ENCODE data around the gene TFPI.

The TFPI gene

DNA sequence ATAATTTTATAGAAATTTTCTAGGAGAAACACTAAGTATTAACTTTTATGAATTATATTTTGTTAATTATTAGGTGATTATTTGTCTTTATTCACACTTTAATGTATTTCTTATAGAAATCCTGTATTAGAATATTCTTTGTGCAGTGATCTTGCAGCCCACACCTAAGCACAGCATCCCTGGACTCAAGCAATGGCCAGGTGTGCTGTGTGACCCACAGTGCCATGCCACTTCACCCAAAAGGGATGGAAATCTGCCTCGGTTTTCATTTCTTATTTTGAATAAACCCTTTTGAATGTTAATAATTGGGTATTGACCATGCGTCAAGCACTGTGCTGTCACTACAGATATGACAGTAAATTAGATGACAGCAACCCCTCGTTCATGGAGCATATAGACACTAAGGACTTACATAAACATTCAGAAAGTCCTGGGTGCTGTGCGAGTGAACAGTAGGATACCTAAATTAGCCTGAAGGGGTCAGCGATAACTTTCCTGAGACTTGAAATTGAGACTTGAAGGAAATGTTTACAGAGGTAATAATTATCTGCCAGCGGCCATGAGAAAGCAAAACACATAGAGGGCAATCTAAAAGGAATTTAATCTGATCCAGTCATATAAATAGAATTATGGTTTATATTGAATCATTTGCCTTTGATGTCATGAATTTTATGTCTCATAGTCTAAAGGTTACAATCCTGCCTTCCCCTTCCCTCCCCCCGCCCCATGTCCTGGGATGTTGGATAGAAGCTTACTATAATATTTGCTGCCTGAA is 53.5 kb downstream of the TFPI start:
- Histone ChIP-seq H3K79me2 (ENCODE audit: insufficient read depth, low read depth) (no peaks in the 10 kb centered on the region), H2AFZ (ENCODE audit: low read depth) (no peak overlapping the region), H3K36me3 (ENCODE audit: insufficient read depth) (no peaks in the 10 kb centered on the region), H4K20me1 (ENCODE audit: insufficient read depth) (no peaks in the 10 kb centered on the region), H3K4me1 (ENCODE audit: low read depth, poor library complexity, severe bottlenecking) (peaks cover 3% of the 10 kb centered on the region), H3K27ac (no peak overlapping the region), H3K4me3 (IDR thresholded peaks at IDR 0.05; ENCODE audit: insufficient read depth, low read depth, low read length) (no peak overlapping the region), H3K9ac (no peak overlapping the region), H3K27me3 (ENCODE audit: insufficient read depth, low read depth) (no peaks in the 10 kb centered on the region), H3K4me2 (no peak overlapping the region)
- TF ChIP-seq, protein P1, sequence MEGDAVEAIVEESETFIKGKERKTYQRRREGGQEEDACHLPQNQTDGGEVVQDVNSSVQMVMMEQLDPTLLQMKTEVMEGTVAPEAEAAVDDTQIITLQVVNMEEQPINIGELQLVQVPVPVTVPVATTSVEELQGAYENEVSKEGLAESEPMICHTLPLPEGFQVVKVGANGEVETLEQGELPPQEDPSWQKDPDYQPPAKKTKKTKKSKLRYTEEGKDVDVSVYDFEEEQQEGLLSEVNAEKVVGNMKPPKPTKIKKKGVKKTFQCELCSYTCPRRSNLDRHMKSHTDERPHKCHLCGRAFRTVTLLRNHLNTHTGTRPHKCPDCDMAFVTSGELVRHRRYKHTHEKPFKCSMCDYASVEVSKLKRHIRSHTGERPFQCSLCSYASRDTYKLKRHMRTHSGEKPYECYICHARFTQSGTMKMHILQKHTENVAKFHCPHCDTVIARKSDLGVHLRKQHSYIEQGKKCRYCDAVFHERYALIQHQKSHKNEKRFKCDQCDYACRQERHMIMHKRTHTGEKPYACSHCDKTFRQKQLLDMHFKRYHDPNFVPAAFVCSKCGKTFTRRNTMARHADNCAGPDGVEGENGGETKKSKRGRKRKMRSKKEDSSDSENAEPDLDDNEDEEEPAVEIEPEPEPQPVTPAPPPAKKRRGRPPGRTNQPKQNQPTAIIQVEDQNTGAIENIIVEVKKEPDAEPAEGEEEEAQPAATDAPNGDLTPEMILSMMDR (conservative IDR thresholded peaks at IDR 0.05; ENCODE audit: low read depth, low read length) = peak; percentile 44; the same call in 1 of the 2 replicates

- no peak overlapping the region for H3K4me2 ChIP-seq
- H3K36me3 ChIP-seq (ENCODE audit: insufficient read depth) = no peaks in the 10 kb centered on the region
- no peak overlapping the region for H3K4me3 ChIP-seq (IDR thresholded peaks at IDR 0.05; ENCODE audit: insufficient read depth, low read depth, low read length)
- no peaks in the 10 kb centered on the region for H3K79me2 ChIP-seq (ENCODE audit: insufficient read depth, low read depth)
- no peaks in the 10 kb centered on the region for H4K20me1 ChIP-seq (ENCODE audit: insufficient read depth)
- TF ChIP-seq, protein P1 (conservative IDR thresholded peaks at IDR 0.05; ENCODE audit: low read depth, low read length) = peak; percentile 89; the same call in 1 of the 2 replicates
- no peaks in the 10 kb centered on the region for H3K27me3 ChIP-seq (ENCODE audit: insufficient read depth, low read depth)
- H3K4me1 ChIP-seq (ENCODE audit: low read depth, poor library complexity, severe bottlenecking) = peaks cover 3% of the 10 kb centered on the region
- H3K27ac ChIP-seq = no peak overlapping the region
- no peak overlapping the region for H2AFZ ChIP-seq (ENCODE audit: low read depth)
- H3K9ac ChIP-seq = no peak overlapping the region
Measured at GRCh38 chr2:187499941-187500532, 54.2 kb downstream of the TFPI start.

GRCh38 chr2:187497858-187498463 is 56.3 kb downstream of the TFPI start:
- no peaks in the 10 kb centered on the region for H3K36me3 ChIP-seq (ENCODE audit: insufficient read depth)
- H3K4me1 ChIP-seq (ENCODE audit: low read depth, poor library complexity, severe bottlenecking) = peaks cover 3% of the 10 kb centered on the region
- no peak overlapping the region for H2AFZ ChIP-seq (ENCODE audit: low read depth)
- no peaks in the 10 kb centered on the region for H3K27me3 ChIP-seq (ENCODE audit: insufficient read depth, low read depth)
- no peaks in the 10 kb centered on the region for H4K20me1 ChIP-seq (ENCODE audit: insufficient read depth)
- no peak overlapping the region for H3K4me2 ChIP-seq
- H3K27ac ChIP-seq = no peak overlapping the region
- TF ChIP-seq, protein P1 (conservative IDR thresholded peaks at IDR 0.05; ENCODE audit: low read depth, low read length) = peak; percentile 91
- H3K79me2 ChIP-seq (ENCODE audit: insufficient read depth, low read depth) = no peaks in the 10 kb centered on the region
- no peak overlapping the region for H3K9ac ChIP-seq
- no peak overlapping the region for H3K4me3 ChIP-seq (IDR thresholded peaks at IDR 0.05; ENCODE audit: insufficient read depth, low read depth, low read length)

DNA sequence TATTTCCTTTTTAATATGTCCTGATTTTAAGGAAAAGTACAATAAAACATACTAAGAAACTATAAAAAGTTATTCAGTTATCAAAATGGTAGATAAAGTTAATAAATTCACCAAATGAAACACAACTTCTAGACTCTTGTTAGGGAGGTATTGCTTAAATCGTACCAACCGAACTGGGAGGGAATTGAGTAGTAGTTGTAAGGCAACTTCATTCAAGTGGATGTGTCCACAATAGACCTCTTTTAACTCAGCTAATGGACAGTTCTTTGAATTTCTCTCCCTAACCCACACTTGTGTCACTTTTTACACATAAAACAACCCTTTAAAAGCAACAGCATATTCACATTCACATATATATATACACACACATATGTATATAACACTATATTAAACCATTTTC is 57.1 kb downstream of the TFPI start:
- TF ChIP-seq, protein P1 (conservative IDR thresholded peaks at IDR 0.05; ENCODE audit: low read depth, low read length) = no peak
- Histone ChIP-seq H3K27ac (no peak overlapping the region), H3K9ac (no peak overlapping the region), H3K79me2 (ENCODE audit: insufficient read depth, low read depth) (no peaks in the 10 kb centered on the region), H4K20me1 (ENCODE audit: insufficient read depth) (no peaks in the 10 kb centered on the region), H3K36me3 (ENCODE audit: insufficient read depth) (no peaks in the 10 kb centered on the region), H3K27me3 (ENCODE audit: insufficient read depth, low read depth) (no peaks in the 10 kb centered on the region), H3K4me1 (ENCODE audit: low read depth, poor library complexity, severe bottlenecking) (peaks cover 3% of the 10 kb centered on the region), H2AFZ (ENCODE audit: low read depth) (no peak overlapping the region), H3K4me3 (IDR thresholded peaks at IDR 0.05; ENCODE audit: insufficient read depth, low read depth, low read length) (no peak overlapping the region), H3K4me2 (no peak overlapping the region)
